ENCODE measurements around the gene FANCD2.
A peak's percentile ranks its signal among the peaks of the same experiment; 100 is the strongest.

Gene FANCD2

DNA sequence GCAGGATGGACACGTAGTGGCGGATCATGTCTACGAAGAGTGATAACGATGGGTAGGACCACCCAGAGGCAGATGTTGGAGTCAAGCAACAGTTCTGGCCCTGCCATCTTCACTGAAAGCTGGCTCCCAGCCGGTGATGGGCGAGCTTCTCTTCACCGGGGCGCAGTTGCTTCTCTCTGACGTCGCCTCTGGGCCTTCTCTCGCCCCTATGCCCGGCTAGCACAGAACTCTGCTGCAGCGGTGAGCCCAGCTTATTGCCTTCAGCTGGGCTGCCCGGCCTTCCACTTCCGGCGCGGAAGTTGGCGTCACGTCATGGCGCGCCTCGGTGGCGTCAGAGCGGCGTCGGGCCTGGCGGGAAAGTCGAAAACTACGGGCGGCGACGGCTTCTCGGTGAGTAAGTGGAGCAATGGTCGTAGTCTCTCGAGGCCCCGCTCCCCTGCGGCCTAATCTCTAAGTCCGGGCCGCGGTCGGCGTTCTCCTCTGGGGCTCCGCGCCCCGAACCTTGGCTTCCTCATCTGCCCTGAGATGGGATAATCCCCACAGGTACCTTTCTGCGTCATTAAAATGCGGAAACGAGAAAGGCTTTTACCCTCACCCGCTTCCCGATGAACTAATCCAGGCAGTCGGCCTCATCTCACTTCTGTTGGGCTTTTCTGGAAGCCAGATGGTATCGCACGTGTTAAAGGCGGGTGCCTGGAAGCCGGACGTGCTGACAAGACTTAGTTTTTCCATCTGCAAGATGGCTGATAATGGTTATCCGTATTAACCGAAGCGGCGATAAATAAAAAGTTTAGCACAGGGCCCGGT lies at the start of gene FANCD2:
Gene FANCD2, plus strand, starts transcription at position 354 of the 807 bp plus-strand sequence. CDS start 2,221 bp downstream, outside the sequence.
- TF ChIP-seq, protein P1, sequence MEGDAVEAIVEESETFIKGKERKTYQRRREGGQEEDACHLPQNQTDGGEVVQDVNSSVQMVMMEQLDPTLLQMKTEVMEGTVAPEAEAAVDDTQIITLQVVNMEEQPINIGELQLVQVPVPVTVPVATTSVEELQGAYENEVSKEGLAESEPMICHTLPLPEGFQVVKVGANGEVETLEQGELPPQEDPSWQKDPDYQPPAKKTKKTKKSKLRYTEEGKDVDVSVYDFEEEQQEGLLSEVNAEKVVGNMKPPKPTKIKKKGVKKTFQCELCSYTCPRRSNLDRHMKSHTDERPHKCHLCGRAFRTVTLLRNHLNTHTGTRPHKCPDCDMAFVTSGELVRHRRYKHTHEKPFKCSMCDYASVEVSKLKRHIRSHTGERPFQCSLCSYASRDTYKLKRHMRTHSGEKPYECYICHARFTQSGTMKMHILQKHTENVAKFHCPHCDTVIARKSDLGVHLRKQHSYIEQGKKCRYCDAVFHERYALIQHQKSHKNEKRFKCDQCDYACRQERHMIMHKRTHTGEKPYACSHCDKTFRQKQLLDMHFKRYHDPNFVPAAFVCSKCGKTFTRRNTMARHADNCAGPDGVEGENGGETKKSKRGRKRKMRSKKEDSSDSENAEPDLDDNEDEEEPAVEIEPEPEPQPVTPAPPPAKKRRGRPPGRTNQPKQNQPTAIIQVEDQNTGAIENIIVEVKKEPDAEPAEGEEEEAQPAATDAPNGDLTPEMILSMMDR (IDR thresholded peaks at IDR 0.05; ENCODE audit: poor library complexity, severe bottlenecking): no peak
- Histone ChIP-seq H3K9me3 (ENCODE audit: severe bottlenecking) (no peaks in the 10 kb centered on the region), H3K4me1 (ENCODE audit: insufficient read depth, poor library complexity, severe bottlenecking) (peaks cover 19% of the 10 kb centered on the region), H3K36me3 (ENCODE audit: low read depth) (peaks cover 42% of the 10 kb centered on the region), H3K27me3 (ENCODE audit: insufficient read depth, poor library complexity, severe bottlenecking) (no peaks in the 10 kb centered on the region), H3K4me3 (ENCODE audit: severe bottlenecking) (peak within 1 kb of the TSS; percentile 50), H3K27ac (ENCODE audit: poor library complexity, severe bottlenecking) (peak within 1 kb of the TSS; percentile 46)
- ATAC-seq (ENCODE audit: low read depth) (peak; percentile 74), DNase-seq (ENCODE audit: low spot score) (peak; percentile 84)

DNA sequence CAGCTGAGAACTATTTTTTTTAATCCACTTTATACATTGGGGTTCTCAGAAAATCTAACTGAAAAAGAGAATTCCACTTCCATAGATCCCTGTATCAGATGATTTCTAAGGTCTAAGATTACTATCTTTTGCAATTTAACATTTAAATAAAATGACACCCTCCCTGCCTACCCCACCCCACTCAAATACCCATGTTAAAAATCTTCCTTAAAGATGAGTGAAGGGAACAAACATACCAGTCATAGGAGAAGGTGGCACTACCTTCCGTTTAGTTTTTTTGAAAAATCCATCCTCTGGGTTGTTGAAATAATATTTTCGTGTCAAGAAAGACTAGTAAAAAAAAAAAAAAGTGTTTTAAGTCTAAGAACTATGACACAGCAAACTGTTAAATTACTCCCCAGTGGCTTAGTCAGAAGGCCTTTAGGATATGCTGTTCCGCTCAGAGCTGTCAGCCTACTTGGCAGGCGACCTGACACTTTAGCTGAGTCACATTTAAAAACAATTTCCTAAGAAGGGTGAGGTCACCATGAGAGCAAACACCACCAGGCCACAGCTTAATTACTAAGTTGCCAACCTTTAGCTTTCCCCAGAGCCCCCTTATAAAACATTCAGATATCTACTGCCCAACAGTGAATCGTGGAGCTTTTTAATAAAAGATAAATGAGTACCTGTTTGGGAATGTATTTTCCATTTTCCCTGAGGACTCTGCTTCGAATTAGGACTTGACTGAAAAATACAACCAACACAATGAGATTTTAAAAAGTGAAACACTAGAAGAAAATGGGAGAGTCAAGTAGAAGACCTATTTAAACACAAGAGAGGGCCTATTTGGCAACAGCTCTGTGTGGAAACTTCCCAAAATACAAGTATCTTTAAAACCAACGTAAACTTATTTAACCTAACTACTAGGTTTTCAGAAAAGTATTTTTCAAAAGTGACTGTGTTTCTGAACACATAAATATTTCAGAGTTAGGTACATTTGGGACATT lies 49.2 kb upstream of the FANCD2 start:
- peak overlapping the region; percentile 68 for H3K27ac ChIP-seq (ENCODE audit: poor library complexity, severe bottlenecking)
- H3K36me3 ChIP-seq (ENCODE audit: low read depth): peaks cover 58% of the 10 kb centered on the region
- peaks cover 18% of the 10 kb centered on the region for H3K4me1 ChIP-seq (ENCODE audit: insufficient read depth, poor library complexity, severe bottlenecking)
- no peak overlapping the region for H3K4me3 ChIP-seq (ENCODE audit: severe bottlenecking)
- peak; percentile 80 for DNase-seq (ENCODE audit: low spot score)
- TF ChIP-seq, protein P1 (IDR thresholded peaks at IDR 0.05; ENCODE audit: poor library complexity, severe bottlenecking): no peak
- ATAC-seq (ENCODE audit: low read depth): peak; percentile 99
- H3K27me3 ChIP-seq (ENCODE audit: insufficient read depth, poor library complexity, severe bottlenecking): no peaks in the 10 kb centered on the region
- no peaks in the 10 kb centered on the region for H3K9me3 ChIP-seq (ENCODE audit: severe bottlenecking)

DNA sequence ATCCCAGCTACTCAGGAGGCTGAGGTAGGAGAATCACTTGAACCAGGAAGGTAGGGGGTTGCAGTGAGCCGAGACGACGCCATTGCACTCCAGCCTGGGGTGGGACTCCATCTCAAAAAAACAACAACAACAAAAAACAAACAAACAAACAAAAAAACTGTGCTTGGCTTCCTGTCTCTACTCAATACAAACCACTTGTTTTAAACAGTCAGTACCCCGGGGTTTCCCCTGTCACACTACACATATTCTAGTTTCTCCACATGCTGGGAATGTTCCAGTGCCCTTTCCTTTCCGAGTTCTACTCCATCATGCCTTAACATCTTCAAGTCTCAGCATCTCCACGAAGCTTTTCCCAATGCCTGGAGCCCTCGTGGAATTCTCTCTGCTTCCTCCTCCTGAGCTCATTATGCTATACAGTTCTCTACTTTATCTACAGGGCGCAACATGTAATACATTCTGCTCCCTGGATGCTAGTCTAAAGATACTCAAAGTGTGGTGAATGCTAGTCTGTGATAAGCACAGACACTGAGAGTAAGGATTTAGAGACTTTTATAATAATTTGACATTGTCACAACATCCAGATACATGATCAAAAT lies 47.4 kb upstream of the FANCD2 start:
- TF ChIP-seq, protein P1 (IDR thresholded peaks at IDR 0.05; ENCODE audit: poor library complexity, severe bottlenecking): no peak
- no peaks in the 10 kb centered on the region for H3K9me3 ChIP-seq (ENCODE audit: severe bottlenecking)
- DNase-seq (ENCODE audit: low spot score): no peak
- no peak for ATAC-seq (ENCODE audit: low read depth)
- H3K4me1 ChIP-seq (ENCODE audit: insufficient read depth, poor library complexity, severe bottlenecking): peaks cover 22% of the 10 kb centered on the region
- H3K4me3 ChIP-seq (ENCODE audit: severe bottlenecking): no peak overlapping the region
- no peak overlapping the region for H3K27ac ChIP-seq (ENCODE audit: poor library complexity, severe bottlenecking)
- H3K27me3 ChIP-seq (ENCODE audit: insufficient read depth, poor library complexity, severe bottlenecking): no peaks in the 10 kb centered on the region
- peaks cover 54% of the 10 kb centered on the region for H3K36me3 ChIP-seq (ENCODE audit: low read depth)

DNA sequence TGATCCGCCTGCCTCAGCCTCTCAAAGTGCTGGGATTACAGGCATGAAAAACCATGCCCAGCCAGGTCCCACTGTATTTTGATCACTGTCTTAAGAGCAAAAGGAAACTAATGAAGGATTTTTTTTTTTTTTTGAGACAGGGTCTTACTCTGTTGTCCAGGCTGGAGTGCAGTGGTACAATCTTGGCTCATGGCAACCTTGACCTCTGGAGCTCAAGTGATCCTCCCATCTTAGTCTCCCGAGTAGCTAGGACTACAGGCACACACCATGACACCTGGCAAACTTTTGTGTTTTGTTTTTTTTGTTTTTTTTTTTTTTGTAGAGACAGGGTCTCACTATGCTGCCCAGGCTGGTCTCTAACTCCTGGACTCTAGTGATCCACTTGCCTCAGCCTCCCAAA lies 46.0 kb upstream of the FANCD2 start:
- Histone ChIP-seq H3K4me1 (ENCODE audit: insufficient read depth, poor library complexity, severe bottlenecking) (peaks cover 24% of the 10 kb centered on the region), H3K27ac (ENCODE audit: poor library complexity, severe bottlenecking) (no peak overlapping the region), H3K4me3 (ENCODE audit: severe bottlenecking) (no peak overlapping the region), H3K36me3 (ENCODE audit: low read depth) (peaks cover 54% of the 10 kb centered on the region), H3K27me3 (ENCODE audit: insufficient read depth, poor library complexity, severe bottlenecking) (no peaks in the 10 kb centered on the region), H3K9me3 (ENCODE audit: severe bottlenecking) (no peaks in the 10 kb centered on the region)
- TF ChIP-seq, protein P1 (IDR thresholded peaks at IDR 0.05; ENCODE audit: poor library complexity, severe bottlenecking): no peak
- no peak for ATAC-seq (ENCODE audit: low read depth)
- no peak for DNase-seq (ENCODE audit: low spot score)
